Kidney (tissue), 14 donors: ENCODE measurements around the gene ANKS1A. TPM values are rescaled to one million over a fixed set of nuclear protein-coding genes. Genes with fewer than 3 reads are reported as not detected.

Source experiments
- DNase-seq, 5 donors: peaks; one replicate each; pipeline ENCODE4 v3.0.0-alpha.2; 2013 to 2020
- FAIRE-seq: peaks from 2 replicates; lab custom pipeline; 2012; peaks lifted over from hg19 to GRCh38; lab: Jason Lieb, UNC
- H3K27ac ChIP-seq, 2 donors: one replicate each; pipeline ENCODE4 v1.7.0; 2013; ENCODE audit warnings: low read depth in 2 of 2, low read length in 2 of 2, inconsistent platforms in 1 of 2
- H3K27me3 ChIP-seq: one replicate; pipeline ENCODE4 v1.7.1; 2013; ENCODE audit warnings: low read length, inconsistent platforms; ENCODE audit not compliant: control insufficient read depth, insufficient read depth
- H3K36me3 ChIP-seq, 3 donors: one replicate each; pipeline versions ENCODE4 v1.7.0 to v1.7.1; 2013; ENCODE audit warnings: low read length in 3 of 3, control low read depth in 1 of 3, inconsistent platforms in 1 of 3; ENCODE audit not compliant: insufficient read depth in 3 of 3, control insufficient read depth in 2 of 3
- H3K4me1 ChIP-seq, 3 donors: one replicate each; pipeline versions ENCODE4 v1.7.0 to v1.7.1; 2013; ENCODE audit warnings: low read length in 3 of 3, inconsistent platforms in 1 of 3, low read depth in 1 of 3; ENCODE audit not compliant: control insufficient read depth in 2 of 3, insufficient read depth in 2 of 3
- H3K4me3 ChIP-seq, 3 donors: one replicate each; pipeline versions ENCODE4 v1.7.0 to v1.8.1; 2013; ENCODE audit warnings: low read length in 3 of 3, control low read depth in 1 of 3, inconsistent platforms in 1 of 3
- H3K9ac ChIP-seq, 3 donors: one replicate each; pipeline versions ENCODE4 v1.7.0 to v1.7.1; 2013; ENCODE audit warnings: low read length in 3 of 3, control low read depth in 1 of 3, inconsistent platforms in 1 of 3
- H3K9me3 ChIP-seq, 3 donors: one replicate each; pipeline versions ENCODE4 v1.7.0 to v1.7.1; 2013; ENCODE audit warnings: low read length in 3 of 3, control low read depth in 1 of 3, inconsistent platforms in 1 of 3; ENCODE audit not compliant: control insufficient read depth in 2 of 3, insufficient read depth in 1 of 3
- intact Hi-C: fragments of 100-400 bp; cut with DNase I; formaldehyde crosslinking; loops from one replicate; pipeline ENCODE4 v1.11.1; 2022
- polyA plus RNA-seq: library from polyadenylated mRNA; stranded (reverse); fragments of 350-450 nt; fragmentation: Illumina TruSeq; extraction: RNeasy Lipid Tissue Mini Kit (QIAGEN cat#74804); gene quantifications from one replicate; pipeline ENCODE4 v1.2.3, GENCODE V29; 2014; ENCODE audit warnings: low read depth, low replicate concordance; ENCODE audit not compliant: insufficient read depth
- total RNA-seq: library from RNA; stranded (reverse); fragmentation: NEBNext Ultra II Directional; extraction: Animal tissue kit (Norgen Biotek cat#: 25700); gene quantifications from one replicate; pipeline ENCODE4 v1.2.1, GENCODE V29; 2021
- TF ChIP-seq, protein P1 (sequence below): IDR thresholded peaks from 3 replicates; pipeline ENCODE4 v1.5.1; 2012; ENCODE audit warnings: mild to moderate bottlenecking, moderate library complexity, borderline replicate concordance; ENCODE audit not compliant: insufficient read depth; ENCODE audit errors: extremely low read depth
- donor health status: control.
- donor health status: control.
- donor health status: control.
- donor health status: control.
- donor health status: control.
- donor health status: DM: yes; HTN: yes; CAD: no.
- donor health status: Normal renal cell carcinoma (clear cell type).

The ANKS1A gene
- total and polyA plus RNA-seq, 2 donors from 2014 or later, result 9.4 to 25.9 TPM

DNA sequence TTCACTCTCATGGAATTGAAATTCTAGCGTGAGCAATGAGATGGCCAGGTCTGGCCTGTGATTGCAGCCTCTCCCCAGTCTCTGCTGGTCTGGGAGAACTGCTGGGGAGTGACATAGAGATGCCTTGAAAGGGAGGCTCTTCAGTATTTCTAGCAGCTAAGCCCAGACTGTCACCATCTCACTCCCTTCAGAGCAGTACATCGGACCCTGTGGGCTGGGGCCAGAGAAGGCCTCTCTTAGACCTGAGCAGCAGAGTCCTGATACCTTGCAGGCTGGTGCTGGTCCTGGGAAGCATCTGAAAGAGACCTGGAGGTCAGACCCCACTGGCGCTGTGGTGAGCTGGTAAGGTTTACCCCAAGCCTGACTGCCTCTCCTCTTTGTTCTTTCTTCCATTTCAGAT lies 164.6 kb downstream of the ANKS1A start:
- Histone ChIP-seq H3K27me3 (no peaks in the 10 kb centered on the region), H3K4me1 (peaks cover 0 to 7% (median 0%) of the 10 kb centered on the region in 3 donors), H3K9ac (no peak overlapping the region), H3K4me3 (no peak overlapping the region), H3K9me3 (no peaks in the 10 kb centered on the region), H3K27ac (no peak overlapping the region), H3K36me3 (peaks cover 0 to 21% (median 13%) of the 10 kb centered on the region in 3 donors)
- DNase-seq, result no peak
- intact Hi-C loops, result no loop called here
- no peak for FAIRE-seq
- TF ChIP-seq, protein P1, sequence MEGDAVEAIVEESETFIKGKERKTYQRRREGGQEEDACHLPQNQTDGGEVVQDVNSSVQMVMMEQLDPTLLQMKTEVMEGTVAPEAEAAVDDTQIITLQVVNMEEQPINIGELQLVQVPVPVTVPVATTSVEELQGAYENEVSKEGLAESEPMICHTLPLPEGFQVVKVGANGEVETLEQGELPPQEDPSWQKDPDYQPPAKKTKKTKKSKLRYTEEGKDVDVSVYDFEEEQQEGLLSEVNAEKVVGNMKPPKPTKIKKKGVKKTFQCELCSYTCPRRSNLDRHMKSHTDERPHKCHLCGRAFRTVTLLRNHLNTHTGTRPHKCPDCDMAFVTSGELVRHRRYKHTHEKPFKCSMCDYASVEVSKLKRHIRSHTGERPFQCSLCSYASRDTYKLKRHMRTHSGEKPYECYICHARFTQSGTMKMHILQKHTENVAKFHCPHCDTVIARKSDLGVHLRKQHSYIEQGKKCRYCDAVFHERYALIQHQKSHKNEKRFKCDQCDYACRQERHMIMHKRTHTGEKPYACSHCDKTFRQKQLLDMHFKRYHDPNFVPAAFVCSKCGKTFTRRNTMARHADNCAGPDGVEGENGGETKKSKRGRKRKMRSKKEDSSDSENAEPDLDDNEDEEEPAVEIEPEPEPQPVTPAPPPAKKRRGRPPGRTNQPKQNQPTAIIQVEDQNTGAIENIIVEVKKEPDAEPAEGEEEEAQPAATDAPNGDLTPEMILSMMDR, result no peak

DNA sequence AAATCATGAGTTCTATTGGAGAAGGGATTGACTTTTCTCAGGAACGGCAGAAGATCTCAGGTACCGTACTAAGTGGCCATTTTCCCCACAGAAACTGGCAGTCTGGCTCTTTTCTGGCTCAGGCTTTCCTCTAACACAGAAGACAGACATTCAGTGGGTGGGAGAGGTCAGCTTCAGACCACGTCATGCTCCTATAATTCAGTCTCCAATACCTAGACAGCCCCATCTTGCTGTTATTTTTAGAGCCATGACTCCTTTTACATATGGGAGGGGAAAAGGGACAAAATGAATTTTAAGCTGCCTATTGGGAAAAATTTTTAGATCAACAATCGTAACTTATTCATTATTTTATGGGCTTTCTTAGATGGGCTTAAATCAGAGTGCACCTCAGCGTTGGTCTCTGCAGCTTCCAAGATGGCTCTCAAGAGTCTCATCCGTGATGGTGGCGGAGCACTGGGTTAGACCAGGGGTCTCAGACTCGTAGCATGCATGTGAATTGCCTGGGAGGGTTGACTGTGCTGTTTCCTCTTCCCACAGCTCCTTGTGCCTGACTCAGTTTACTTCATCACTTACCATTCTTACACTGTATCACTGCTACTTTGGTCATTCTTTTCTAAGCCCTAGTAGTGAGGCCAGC lies 165.2 kb downstream of the ANKS1A start:
- Histone ChIP-seq H3K27ac (no peak overlapping the region), H3K4me1 (peaks cover 0 to 2% (median 0%) of the 10 kb centered on the region in 3 donors), H3K4me3 (no peak overlapping the region), H3K9me3 (no peaks in the 10 kb centered on the region), H3K27me3 (no peaks in the 10 kb centered on the region), H3K9ac (no peak overlapping the region), H3K36me3 (peaks cover 0 to 24% (median 13%) of the 10 kb centered on the region in 3 donors)
- no peak for FAIRE-seq
- intact Hi-C loops, result no loop called here
- DNase-seq, result no peak
- TF ChIP-seq, protein P1, result no peak

DNA sequence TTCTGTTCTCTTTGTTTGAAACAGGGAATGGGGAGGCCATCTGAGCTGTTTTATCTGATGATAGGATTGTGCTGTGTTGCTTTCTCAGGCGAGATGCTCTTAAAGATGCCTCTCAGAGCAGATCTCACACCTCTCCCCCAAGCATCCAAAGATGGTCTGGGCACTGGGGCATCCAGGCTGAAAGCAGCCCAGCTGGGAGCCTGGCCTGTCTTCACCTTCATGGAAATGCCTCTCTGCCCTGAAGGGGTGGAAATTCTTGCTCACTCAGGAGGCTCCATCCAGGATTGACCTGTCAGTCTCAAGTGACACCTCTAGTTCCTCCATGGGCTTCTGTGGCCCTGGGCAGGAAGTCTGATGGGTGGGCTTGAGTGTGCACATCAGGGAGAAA lies 165.7 kb downstream of the ANKS1A start:
- TF ChIP-seq, protein P1, result no peak
- Histone ChIP-seq H3K9me3 (no peaks in the 10 kb centered on the region), H3K27me3 (no peaks in the 10 kb centered on the region), H3K9ac (no peak overlapping the region), H3K4me1 (peaks cover 0 to 2% (median 0%) of the 10 kb centered on the region in 3 donors), H3K36me3 (peaks cover 0 to 25% (median 13%) of the 10 kb centered on the region in 3 donors), H3K4me3 (no peak overlapping the region), H3K27ac (no peak overlapping the region)
- intact Hi-C loops, result no loop called here
- DNase-seq (no peak), FAIRE-seq (no peak)
